Chondrocyte (in vitro differentiated cells): Measurements from ENCODE around the gene AFDN. TPM values are rescaled to one million over a fixed set of nuclear protein-coding genes. Genes with fewer than 3 reads are reported as not detected.

Source experiments
- DNase-seq: peaks from one replicate; pipeline ENCODE4 v3.0.0; 2021; ENCODE audit warnings: mixed read lengths, low spot score
- H3K27ac Mint-ChIP-seq: one replicate; pipeline ENCODE4 v1.8.0; 2021; ENCODE audit warnings: mild to moderate bottlenecking, moderate library complexity, mixed read lengths; ENCODE audit not compliant: unreplicated experiment
- H3K27me3 Mint-ChIP-seq: 2 replicates; pipeline ENCODE4 v1.8.0; 2021; ENCODE audit warnings: low read depth, mixed read lengths
- H3K36me3 Mint-ChIP-seq: 2 replicates; pipeline ENCODE4 v1.8.0; 2021; ENCODE audit warnings: low read depth, mixed read lengths
- H3K4me1 Mint-ChIP-seq: 2 replicates; pipeline ENCODE4 v1.8.0; 2021; ENCODE audit warnings: low read depth, mild to moderate bottlenecking, mixed read lengths
- H3K4me3 Mint-ChIP-seq: one replicate; pipeline ENCODE4 v1.8.0; 2021; ENCODE audit warnings: mild to moderate bottlenecking, moderate library complexity, mixed read lengths; ENCODE audit not compliant: unreplicated experiment
- H3K9me3 Mint-ChIP-seq: 2 replicates; pipeline ENCODE4 v1.8.0; 2021; ENCODE audit warnings: low read depth, mixed read lengths
- total RNA-seq: library from RNA; stranded (reverse); gene quantifications from 3 replicates; pipeline ENCODE4 v1.2.1, GENCODE V29; 2021
- TF ChIP-seq, protein P1 (sequence below): fragments of 200-600 bp; sonication (generic); IDR thresholded peaks from 2 replicates; pipeline ENCODE4 v1.5.0; 2021; ENCODE audit warnings: antibody characterized with exemption, mild to moderate bottlenecking, moderate library complexity

The AFDN gene
- total RNA-seq, 1 donor from 2014 or later = 45.8 TPM

DNA sequence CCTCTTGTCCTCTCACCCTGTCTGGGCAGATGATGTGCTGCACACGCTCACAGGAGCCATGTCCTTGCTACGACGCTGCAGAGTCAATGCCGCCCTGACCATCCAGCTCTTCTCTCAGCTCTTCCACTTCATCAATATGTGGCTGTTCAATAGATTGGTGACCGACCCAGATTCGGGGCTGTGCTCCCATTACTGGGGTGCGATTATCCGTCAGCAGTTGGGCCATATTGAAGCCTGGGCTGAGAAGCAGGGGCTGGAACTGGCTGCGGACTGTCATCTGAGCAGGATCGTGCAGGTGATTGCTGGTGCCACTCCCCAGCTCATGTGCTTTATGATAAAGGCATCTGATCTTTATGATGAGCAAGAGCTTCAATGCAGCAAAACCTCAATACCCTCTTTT is 88.4 kb downstream of the AFDN start:
- TF ChIP-seq, protein P1, sequence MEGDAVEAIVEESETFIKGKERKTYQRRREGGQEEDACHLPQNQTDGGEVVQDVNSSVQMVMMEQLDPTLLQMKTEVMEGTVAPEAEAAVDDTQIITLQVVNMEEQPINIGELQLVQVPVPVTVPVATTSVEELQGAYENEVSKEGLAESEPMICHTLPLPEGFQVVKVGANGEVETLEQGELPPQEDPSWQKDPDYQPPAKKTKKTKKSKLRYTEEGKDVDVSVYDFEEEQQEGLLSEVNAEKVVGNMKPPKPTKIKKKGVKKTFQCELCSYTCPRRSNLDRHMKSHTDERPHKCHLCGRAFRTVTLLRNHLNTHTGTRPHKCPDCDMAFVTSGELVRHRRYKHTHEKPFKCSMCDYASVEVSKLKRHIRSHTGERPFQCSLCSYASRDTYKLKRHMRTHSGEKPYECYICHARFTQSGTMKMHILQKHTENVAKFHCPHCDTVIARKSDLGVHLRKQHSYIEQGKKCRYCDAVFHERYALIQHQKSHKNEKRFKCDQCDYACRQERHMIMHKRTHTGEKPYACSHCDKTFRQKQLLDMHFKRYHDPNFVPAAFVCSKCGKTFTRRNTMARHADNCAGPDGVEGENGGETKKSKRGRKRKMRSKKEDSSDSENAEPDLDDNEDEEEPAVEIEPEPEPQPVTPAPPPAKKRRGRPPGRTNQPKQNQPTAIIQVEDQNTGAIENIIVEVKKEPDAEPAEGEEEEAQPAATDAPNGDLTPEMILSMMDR = no peak
- Mint-ChIP-seq H3K9me3 (no peaks in the 10 kb centered on the region), H3K27me3 (no peaks in the 10 kb centered on the region), H3K4me1 (no peaks in the 10 kb centered on the region), H3K36me3 (peaks cover 40% of the 10 kb centered on the region), H3K4me3 (no peak overlapping the region), H3K27ac (no peak overlapping the region)
- no peak for DNase-seq

DNA sequence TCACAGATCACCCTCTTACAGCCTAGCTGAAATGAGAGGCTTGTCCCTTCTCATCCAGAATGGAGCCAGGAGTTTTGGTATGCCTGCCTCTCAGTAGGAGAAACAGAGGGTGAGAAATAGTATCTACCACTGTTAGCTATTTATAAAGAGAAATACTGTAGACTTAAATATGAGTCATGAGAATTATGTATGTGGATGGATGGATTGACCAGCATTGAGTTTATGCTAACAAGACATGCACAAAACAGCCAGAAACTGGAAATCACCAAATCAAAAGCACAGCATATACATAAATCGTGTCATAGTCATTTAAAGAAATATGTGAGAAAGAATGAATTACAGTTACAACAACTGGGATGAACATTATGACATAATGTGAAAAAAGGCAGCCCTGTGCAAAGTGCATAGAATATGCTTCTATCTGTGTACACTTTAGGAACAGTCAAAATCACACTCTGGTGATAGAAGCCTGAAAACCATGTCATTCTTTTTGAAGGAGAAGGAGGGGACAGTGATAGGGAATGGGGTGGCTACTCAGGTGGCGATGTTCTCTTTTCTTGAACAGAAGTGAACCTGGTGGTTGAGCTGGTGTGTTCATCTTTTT is 90.9 kb downstream of the AFDN start:
- DNase-seq = no peak
- TF ChIP-seq, protein P1 = no peak
- H3K4me3 Mint-ChIP-seq = no peak overlapping the region
- H3K36me3 Mint-ChIP-seq = peaks cover 44% of the 10 kb centered on the region
- H3K27me3 Mint-ChIP-seq = no peaks in the 10 kb centered on the region
- no peaks in the 10 kb centered on the region for H3K9me3 Mint-ChIP-seq
- H3K27ac Mint-ChIP-seq = no peak overlapping the region
- H3K4me1 Mint-ChIP-seq = no peaks in the 10 kb centered on the region

DNA sequence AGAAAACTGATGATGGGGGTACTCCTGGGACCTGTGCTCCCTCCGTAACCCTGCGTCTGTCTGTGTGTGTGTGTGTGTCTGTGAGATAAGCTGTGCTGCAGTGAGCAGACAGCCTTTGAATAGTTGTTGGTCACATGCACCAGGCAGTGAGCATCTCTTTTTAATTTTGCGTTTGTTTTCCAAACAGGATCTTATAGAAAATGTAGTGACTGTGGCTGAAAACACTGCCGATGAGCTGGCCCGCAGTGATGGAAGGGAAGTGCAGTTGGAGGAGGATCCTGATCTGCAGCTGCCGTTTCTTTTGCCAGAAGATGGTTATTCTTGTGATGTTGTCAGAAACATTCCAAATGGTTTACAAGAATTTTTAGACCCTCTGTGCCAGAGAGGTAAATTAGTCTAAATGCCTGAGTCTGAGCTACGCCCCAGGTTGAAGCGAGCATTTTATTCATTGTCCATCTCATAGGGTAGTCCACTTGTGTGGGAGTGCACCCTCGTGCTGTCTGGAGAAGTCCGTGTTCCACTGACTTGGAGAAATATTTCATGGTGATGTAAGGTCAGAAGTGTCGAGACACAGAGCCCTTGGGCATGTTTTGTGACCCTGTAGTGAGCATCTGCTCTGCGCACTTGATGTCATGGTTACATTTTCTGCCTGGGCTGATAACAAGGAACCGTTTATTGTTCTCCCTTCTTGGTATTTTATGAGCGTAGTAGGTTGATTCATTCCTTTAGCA is 92.0 kb downstream of the AFDN start:
- H3K4me1 Mint-ChIP-seq = no peaks in the 10 kb centered on the region

DNA sequence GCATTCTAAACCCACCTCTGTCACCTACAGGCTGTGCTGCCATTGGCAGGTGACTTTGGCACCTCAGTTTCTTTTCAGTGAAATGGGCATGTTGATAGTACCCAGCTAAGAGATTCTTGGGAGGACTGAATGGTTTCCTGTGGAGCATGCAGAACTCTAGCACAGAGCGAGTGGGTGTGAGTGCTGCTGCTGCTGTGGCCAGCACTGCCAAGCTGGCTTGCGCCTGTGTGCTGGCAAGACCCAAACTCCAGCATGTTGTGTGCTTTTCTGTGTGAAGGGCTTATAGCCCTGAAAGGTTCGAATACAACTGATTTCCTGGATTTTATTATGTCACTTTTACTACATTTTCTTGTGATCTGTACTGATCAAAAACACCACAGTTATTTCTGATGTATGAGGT is 92.6 kb downstream of the AFDN start:
- TF ChIP-seq, protein P1 = no peak
- H3K36me3 Mint-ChIP-seq = peaks cover 43% of the 10 kb centered on the region
- H3K9me3 Mint-ChIP-seq = no peaks in the 10 kb centered on the region
- H3K4me1 Mint-ChIP-seq = no peaks in the 10 kb centered on the region
- no peak for DNase-seq
- no peak overlapping the region for H3K4me3 Mint-ChIP-seq
- H3K27ac Mint-ChIP-seq = no peak overlapping the region
- no peaks in the 10 kb centered on the region for H3K27me3 Mint-ChIP-seq

More for the DNA sequence above, 92.0 kb downstream of the AFDN start:
- Mint-ChIP-seq H3K4me3 (no peak overlapping the region), H3K9me3 (no peaks in the 10 kb centered on the region), H3K27me3 (no peaks in the 10 kb centered on the region), H3K27ac (no peak overlapping the region), H3K36me3 (peaks cover 42% of the 10 kb centered on the region)
- DNase-seq = no peak
- TF ChIP-seq, protein P1 = no peak

DNA sequence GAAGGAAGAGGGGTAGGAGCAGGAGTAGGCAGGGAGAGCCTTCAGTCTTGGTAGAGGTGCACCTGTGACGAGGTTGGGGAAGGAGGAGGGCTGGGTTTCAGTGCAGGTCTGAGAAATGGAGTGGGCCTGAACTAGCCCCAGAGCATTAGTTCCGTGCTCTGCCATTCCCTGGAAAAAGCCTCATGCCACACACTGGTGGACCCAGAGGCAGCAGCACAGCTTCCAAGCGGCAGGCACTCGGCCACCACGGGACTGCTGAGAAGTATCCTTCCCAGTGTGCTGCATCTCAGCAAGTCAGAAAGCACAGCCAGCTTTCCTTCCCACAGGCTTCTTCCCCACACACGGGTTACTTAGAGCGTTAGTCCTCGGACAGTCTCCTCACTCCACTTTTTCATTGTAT is 93.5 kb downstream of the AFDN start:
- Mint-ChIP-seq H3K4me1 (no peaks in the 10 kb centered on the region), H3K27me3 (no peaks in the 10 kb centered on the region), H3K27ac (no peak overlapping the region), H3K36me3 (peaks cover 45% of the 10 kb centered on the region), H3K9me3 (no peaks in the 10 kb centered on the region), H3K4me3 (no peak overlapping the region)
- TF ChIP-seq, protein P1 = no peak
- no peak for DNase-seq
